HEK293 (cell line): ENCODE results near the gene CIAO2A.

ENCODE experiments used
- FEZF1 ChIP-seq: fragments of 450-650 bp; formaldehyde crosslinking; IDR thresholded peaks from 2 replicates; pipeline ENCODE4 v1.5.1; 2016; ENCODE audit warnings: missing biosample characterization, missing genetic modification characterization
- IKZF3 ChIP-seq: fragments of 450-650 bp; IDR thresholded peaks from 2 replicates; pipeline ENCODE4 v1.5.0; 2018; ENCODE audit warnings: missing biosample characterization, mild to moderate bottlenecking, missing genetic modification characterization, moderate library complexity
- KLF17 ChIP-seq: fragments of 450-650 bp; formaldehyde crosslinking; IDR thresholded peaks from 2 replicates; pipeline ENCODE4 v1.5.1; 2016; ENCODE audit warnings: missing biosample characterization, missing genetic modification characterization
- KLF9 ChIP-seq: fragments of 450-650 bp; formaldehyde crosslinking; IDR thresholded peaks from 2 replicates; pipeline ENCODE4 v1.5.1; 2016; ENCODE audit warnings: missing biosample characterization, missing genetic modification characterization, low read depth
- OSR2 ChIP-seq: fragments of 450-650 bp; formaldehyde crosslinking; IDR thresholded peaks from 2 replicates; pipeline ENCODE4 v1.5.1; 2016; ENCODE audit warnings: missing biosample characterization, missing genetic modification characterization
- RBAK ChIP-seq: fragments of 450-650 bp; formaldehyde crosslinking; IDR thresholded peaks from 2 replicates; pipeline ENCODE4 v1.5.1; 2016; ENCODE audit warnings: missing biosample characterization, missing genetic modification characterization
- SP7 ChIP-seq: fragments of 450-650 bp; formaldehyde crosslinking; IDR thresholded peaks from 2 replicates; pipeline ENCODE4 v1.5.1; 2016; ENCODE audit warnings: missing biosample characterization, missing genetic modification characterization
- YY1 ChIP-seq: fragments of 450-650 bp; formaldehyde crosslinking; IDR thresholded peaks from 2 replicates; pipeline ENCODE4 v1.5.1; 2018; ENCODE audit warnings: missing biosample characterization, missing genetic modification characterization
- ZBTB7A ChIP-seq: fragments of 450-650 bp; formaldehyde crosslinking; IDR thresholded peaks from 2 replicates; pipeline ENCODE4 v1.5.1; 2016; ENCODE audit warnings: low read depth, missing biosample characterization, missing genetic modification characterization
- ZFHX2 ChIP-seq: fragments of 450-650 bp; formaldehyde crosslinking; conservative IDR thresholded peaks from 2 replicates; pipeline ENCODE4 v1.5.1; 2016; ENCODE audit warnings: missing biosample characterization, missing genetic modification characterization
- ZFP3 ChIP-seq: fragments of 450-650 bp; formaldehyde crosslinking; IDR thresholded peaks from 2 replicates; pipeline ENCODE4 v1.5.1; 2016; ENCODE audit warnings: low read depth, missing biosample characterization, missing genetic modification characterization
- ZFP69B ChIP-seq: fragments of 450-650 bp; formaldehyde crosslinking; IDR thresholded peaks from 2 replicates; pipeline ENCODE4 v1.5.1; 2016; ENCODE audit warnings: missing biosample characterization, missing genetic modification characterization
- ZNF138 ChIP-seq: fragments of 450-650 bp; formaldehyde crosslinking; IDR thresholded peaks from 2 replicates; pipeline ENCODE4 v1.5.1; 2016; ENCODE audit warnings: missing biosample characterization, missing genetic modification characterization, borderline replicate concordance
- ZNF16 ChIP-seq: fragments of 450-650 bp; formaldehyde crosslinking; IDR thresholded peaks from 2 replicates; pipeline ENCODE4 v1.5.1; 2016; ENCODE audit warnings: low read depth, missing biosample characterization, missing genetic modification characterization
- ZNF169 ChIP-seq: fragments of 450-650 bp; formaldehyde crosslinking; IDR thresholded peaks from 2 replicates; pipeline ENCODE4 v1.5.1; 2016; ENCODE audit warnings: missing biosample characterization, missing genetic modification characterization
- ZNF362 ChIP-seq: fragments of 450-650 bp; formaldehyde crosslinking; IDR thresholded peaks from 2 replicates; pipeline ENCODE4 v1.5.1; 2016; ENCODE audit warnings: missing biosample characterization, missing genetic modification characterization
- ZNF404 ChIP-seq: fragments of 450-650 bp; formaldehyde crosslinking; IDR thresholded peaks from 2 replicates; pipeline ENCODE4 v1.5.1; 2017; ENCODE audit warnings: missing biosample characterization, missing genetic modification characterization
- ZNF48 ChIP-seq: fragments of 450-650 bp; formaldehyde crosslinking; IDR thresholded peaks from 2 replicates; pipeline ENCODE4 v1.5.1; 2016; ENCODE audit warnings: missing biosample characterization, missing genetic modification characterization
- ZNF514 ChIP-seq: fragments of 450-650 bp; formaldehyde crosslinking; IDR thresholded peaks from 2 replicates; pipeline ENCODE4 v1.5.1; 2016; ENCODE audit warnings: missing biosample characterization, missing genetic modification characterization
- ZNF548 ChIP-seq: fragments of 450-650 bp; formaldehyde crosslinking; IDR thresholded peaks from 2 replicates; pipeline ENCODE4 v1.5.1; 2016; ENCODE audit warnings: missing biosample characterization, missing genetic modification characterization
- ZNF623 ChIP-seq: fragments of 450-650 bp; formaldehyde crosslinking; IDR thresholded peaks from 2 replicates; pipeline ENCODE4 v1.5.1; 2016; ENCODE audit warnings: missing biosample characterization, missing genetic modification characterization
- ZNF624 ChIP-seq: fragments of 450-650 bp; formaldehyde crosslinking; IDR thresholded peaks from 2 replicates; pipeline ENCODE4 v1.5.1; 2017; ENCODE audit warnings: missing biosample characterization, missing genetic modification characterization
- ZNF747 ChIP-seq: fragments of 450-650 bp; formaldehyde crosslinking; IDR thresholded peaks from 2 replicates; pipeline ENCODE4 v1.5.1; 2016; ENCODE audit warnings: missing biosample characterization, missing genetic modification characterization
- ZNF830 ChIP-seq: fragments of 450-650 bp; IDR thresholded peaks from 2 replicates; pipeline ENCODE4 v1.5.0; 2018; ENCODE audit warnings: missing biosample characterization, missing genetic modification characterization, low read depth, mild to moderate bottlenecking, moderate library complexity
- ZSCAN16 ChIP-seq: fragments of 450-650 bp; formaldehyde crosslinking; IDR thresholded peaks from 2 replicates; pipeline ENCODE4 v1.5.1; 2016; ENCODE audit warnings: missing biosample characterization, missing genetic modification characterization
- ZSCAN23 ChIP-seq: fragments of 450-650 bp; formaldehyde crosslinking; IDR thresholded peaks from 2 replicates; pipeline ENCODE4 v1.5.1; 2016; ENCODE audit warnings: missing biosample characterization, missing genetic modification characterization
- ZSCAN30 ChIP-seq: fragments of 450-650 bp; IDR thresholded peaks from 2 replicates; pipeline ENCODE4 v1.5.1; 2018; ENCODE audit warnings: missing biosample characterization, mild to moderate bottlenecking, missing genetic modification characterization, moderate library complexity
- ZXDB ChIP-seq: fragments of 450-650 bp; formaldehyde crosslinking; IDR thresholded peaks from 2 replicates; pipeline ENCODE4 v1.5.1; 2016; ENCODE audit warnings: missing biosample characterization, missing genetic modification characterization
- TF ChIP-seq, protein P1 (sequence below): fragments of 450-650 bp; formaldehyde crosslinking; IDR thresholded peaks from 2 replicates; pipeline ENCODE4 v1.5.1; 2016; ENCODE audit warnings: missing biosample characterization, missing genetic modification characterization
- TF ChIP-seq, protein P2 (sequence below): fragments of 450-650 bp; formaldehyde crosslinking; conservative IDR thresholded peaks from 2 replicates; pipeline ENCODE4 v1.5.1; 2016; ENCODE audit warnings: low read depth, missing biosample characterization, missing genetic modification characterization
- TF ChIP-seq, protein P3 (sequence below): IDR thresholded peaks from 2 replicates; pipeline ENCODE4 v1.6.1; 2011; ENCODE audit warnings: mild to moderate bottlenecking, low read depth, low read length, borderline replicate concordance

CIAO2A gene

GRCh38 chr15:64095795-64096667, 2.4 kb upstream of the CIAO2A start, which contains the start of gene SNX1 (continued):
- TF ChIP-seq, protein P1, sequence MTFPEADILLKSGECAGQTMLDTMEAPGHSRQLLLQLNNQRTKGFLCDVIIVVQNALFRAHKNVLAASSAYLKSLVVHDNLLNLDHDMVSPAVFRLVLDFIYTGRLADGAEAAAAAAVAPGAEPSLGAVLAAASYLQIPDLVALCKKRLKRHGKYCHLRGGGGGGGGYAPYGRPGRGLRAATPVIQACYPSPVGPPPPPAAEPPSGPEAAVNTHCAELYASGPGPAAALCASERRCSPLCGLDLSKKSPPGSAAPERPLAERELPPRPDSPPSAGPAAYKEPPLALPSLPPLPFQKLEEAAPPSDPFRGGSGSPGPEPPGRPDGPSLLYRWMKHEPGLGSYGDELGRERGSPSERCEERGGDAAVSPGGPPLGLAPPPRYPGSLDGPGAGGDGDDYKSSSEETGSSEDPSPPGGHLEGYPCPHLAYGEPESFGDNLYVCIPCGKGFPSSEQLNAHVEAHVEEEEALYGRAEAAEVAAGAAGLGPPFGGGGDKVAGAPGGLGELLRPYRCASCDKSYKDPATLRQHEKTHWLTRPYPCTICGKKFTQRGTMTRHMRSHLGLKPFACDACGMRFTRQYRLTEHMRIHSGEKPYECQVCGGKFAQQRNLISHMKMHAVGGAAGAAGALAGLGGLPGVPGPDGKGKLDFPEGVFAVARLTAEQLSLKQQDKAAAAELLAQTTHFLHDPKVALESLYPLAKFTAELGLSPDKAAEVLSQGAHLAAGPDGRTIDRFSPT (tag by site-specific recombination) = no peak
- TF ChIP-seq ZXDB (tag by site-specific recombination) (peak; percentile 92), ZNF623 (tag by site-specific recombination) (no peak), ZNF16 (tag by site-specific recombination) (no peak), YY1 (tag by site-specific recombination) (peak; percentile 91), FEZF1 (tag by site-specific recombination) (no peak), KLF9 (peak; percentile 76), ZNF548 (tag by site-specific recombination) (no peak), ZNF362 (tag by site-specific recombination) (no peak), ZFHX2 (peak; percentile 58), ZNF169 (tag by site-specific recombination) (no peak), IKZF3 (tag by site-specific recombination) (peak; percentile 35; the same call in 1 of the 2 replicates), RBAK (tag by site-specific recombination) (no peak), ZNF830 (tag by site-specific recombination) (no peak), ZSCAN23 (tag by site-specific recombination) (no peak), ZNF514 (tag by site-specific recombination) (no peak), ZNF747 (tag by site-specific recombination) (no peak), KLF17 (peak; percentile 52), OSR2 (tag by site-specific recombination) (no peak), ZNF138 (tag by site-specific recombination) (no peak), ZNF624 (tag by site-specific recombination) (no peak), ZSCAN30 (peak; percentile 79; the same call in 1 of the 2 replicates), ZNF48 (tag by site-specific recombination) (no peak), ZFP3 (no peak), ZBTB7A (tag by site-specific recombination) (no peak), ZFP69B (tag by site-specific recombination) (0 out of 2 replicates have a peak, but pooled peaks have one; percentile 63), SP7 (tag by site-specific recombination) (peak; percentile 77), ZSCAN16 (tag by site-specific recombination) (no peak), ZNF404 (no peak)
- TF ChIP-seq, protein P2, sequence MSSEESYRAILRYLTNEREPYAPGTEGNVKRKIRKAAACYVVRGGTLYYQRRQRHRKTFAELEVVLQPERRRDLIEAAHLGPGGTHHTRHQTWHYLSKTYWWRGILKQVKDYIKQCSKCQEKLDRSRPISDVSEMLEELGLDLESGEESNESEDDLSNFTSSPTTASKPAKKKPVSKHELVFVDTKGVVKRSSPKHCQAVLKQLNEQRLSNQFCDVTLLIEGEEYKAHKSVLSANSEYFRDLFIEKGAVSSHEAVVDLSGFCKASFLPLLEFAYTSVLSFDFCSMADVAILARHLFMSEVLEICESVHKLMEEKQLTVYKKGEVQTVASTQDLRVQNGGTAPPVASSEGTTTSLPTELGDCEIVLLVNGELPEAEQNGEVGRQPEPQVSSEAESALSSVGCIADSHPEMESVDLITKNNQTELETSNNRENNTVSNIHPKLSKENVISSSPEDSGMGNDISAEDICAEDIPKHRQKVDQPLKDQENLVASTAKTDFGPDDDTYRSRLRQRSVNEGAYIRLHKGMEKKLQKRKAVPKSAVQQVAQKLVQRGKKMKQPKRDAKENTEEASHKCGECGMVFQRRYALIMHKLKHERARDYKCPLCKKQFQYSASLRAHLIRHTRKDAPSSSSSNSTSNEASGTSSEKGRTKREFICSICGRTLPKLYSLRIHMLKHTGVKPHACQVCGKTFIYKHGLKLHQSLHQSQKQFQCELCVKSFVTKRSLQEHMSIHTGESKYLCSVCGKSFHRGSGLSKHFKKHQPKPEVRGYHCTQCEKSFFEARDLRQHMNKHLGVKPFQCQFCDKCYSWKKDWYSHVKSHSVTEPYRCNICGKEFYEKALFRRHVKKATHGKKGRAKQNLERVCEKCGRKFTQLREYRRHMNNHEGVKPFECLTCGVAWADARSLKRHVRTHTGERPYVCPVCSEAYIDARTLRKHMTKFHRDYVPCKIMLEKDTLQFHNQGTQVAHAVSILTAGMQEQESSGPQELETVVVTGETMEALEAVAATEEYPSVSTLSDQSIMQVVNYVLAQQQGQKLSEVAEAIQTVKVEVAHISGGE (tag by site-specific recombination) = peak; percentile 72
- TF ChIP-seq, protein P3, sequence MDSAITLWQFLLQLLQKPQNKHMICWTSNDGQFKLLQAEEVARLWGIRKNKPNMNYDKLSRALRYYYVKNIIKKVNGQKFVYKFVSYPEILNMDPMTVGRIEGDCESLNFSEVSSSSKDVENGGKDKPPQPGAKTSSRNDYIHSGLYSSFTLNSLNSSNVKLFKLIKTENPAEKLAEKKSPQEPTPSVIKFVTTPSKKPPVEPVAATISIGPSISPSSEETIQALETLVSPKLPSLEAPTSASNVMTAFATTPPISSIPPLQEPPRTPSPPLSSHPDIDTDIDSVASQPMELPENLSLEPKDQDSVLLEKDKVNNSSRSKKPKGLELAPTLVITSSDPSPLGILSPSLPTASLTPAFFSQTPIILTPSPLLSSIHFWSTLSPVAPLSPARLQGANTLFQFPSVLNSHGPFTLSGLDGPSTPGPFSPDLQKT = no peak
